Raji (cell line): ENCODE results near the gene ECM1.

Experiments
- POLR2A ChIP-seq: IDR thresholded peaks from 2 replicates; pipeline ENCODE4 v1.6.1; 2011; ENCODE audit warnings: low read depth, low read length, control low read depth; ENCODE audit not compliant: insufficient read depth

ECM1 gene

GRCh38 chr1:150525348-150525747 lies 17.4 kb downstream of the ECM1 start:
- TF ChIP-seq POLR2A, result no peak

GRCh38 chr1:150528196-150528595 lies 20.3 kb downstream of the ECM1 start:
- no peak for TF ChIP-seq POLR2A

- TF ChIP-seq POLR2A, result no peak
Measured at GRCh38 chr1:150529017-150529416, 21.1 kb downstream of the ECM1 start.

GRCh38 chr1:150530491-150531159 lies 22.7 kb downstream of the ECM1 start:
- TF ChIP-seq POLR2A, result no peak

- no peak for TF ChIP-seq POLR2A
Measured at GRCh38 chr1:150532860-150533259, 25.0 kb downstream of the ECM1 start.

- TF ChIP-seq POLR2A, result no peak
Measured at GRCh38 chr1:150534002-150534401, 26.1 kb downstream of the ECM1 start.

GRCh38 chr1:150535511-150536287 lies 27.8 kb downstream of the ECM1 start:
- TF ChIP-seq POLR2A, result no peak

- no peak for TF ChIP-seq POLR2A
Measured at GRCh38 chr1:150536836-150537731, 29.2 kb downstream of the ECM1 start.

GRCh38 chr1:150537732-150538684 lies 30.1 kb downstream of the ECM1 start:
- TF ChIP-seq POLR2A, result no peak

- no peak for TF ChIP-seq POLR2A
Measured at GRCh38 chr1:150543500-150544143, 35.7 kb downstream of the ECM1 start.

- no peak for TF ChIP-seq POLR2A
Measured at GRCh38 chr1:150544204-150544603, 36.3 kb downstream of the ECM1 start.

- TF ChIP-seq POLR2A, result no peak
Measured at GRCh38 chr1:150545486-150546032, 37.6 kb downstream of the ECM1 start.

- no peak for TF ChIP-seq POLR2A
Measured at GRCh38 chr1:150546294-150546937, 38.5 kb downstream of the ECM1 start.
